HG02938 (cell line): ENCODE data around the gene FKBP5.
"Not testable (repeated sequence)": the region's sequence is repeated elsewhere in the genome, so short reads cannot be mapped to it uniquely, and the experiment has no call there.

ENCODE experiments used
- ATAC-seq: cut with Tn5 transposase; IDR thresholded peaks from one replicate; pipeline ENCODE4 v1.9.1; 2021; ENCODE audit warnings: mild to moderate bottlenecking, moderate library complexity; ENCODE audit not compliant: unreplicated experiment

The FKBP5 gene

DNA sequence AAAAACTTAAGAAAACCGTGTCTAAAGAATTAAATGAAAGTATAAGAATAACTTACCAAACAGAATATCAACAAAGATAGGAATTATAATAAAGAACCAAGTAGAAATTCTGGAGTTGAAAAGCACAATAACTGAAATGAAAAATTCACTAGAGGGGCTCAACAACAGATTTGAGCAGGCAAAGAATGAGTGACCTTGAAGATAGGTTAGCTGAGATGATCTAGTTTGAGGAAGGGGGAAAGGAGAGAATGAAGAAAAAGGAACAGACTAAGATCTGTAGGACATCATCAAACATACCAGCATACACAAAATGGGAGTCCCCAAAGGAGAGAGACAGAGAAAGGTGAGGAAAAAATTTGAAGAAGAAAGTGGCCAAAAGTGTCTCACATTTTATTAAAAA, 138.3 kb downstream of the FKBP5 start:
- no peak for ATAC-seq

DNA sequence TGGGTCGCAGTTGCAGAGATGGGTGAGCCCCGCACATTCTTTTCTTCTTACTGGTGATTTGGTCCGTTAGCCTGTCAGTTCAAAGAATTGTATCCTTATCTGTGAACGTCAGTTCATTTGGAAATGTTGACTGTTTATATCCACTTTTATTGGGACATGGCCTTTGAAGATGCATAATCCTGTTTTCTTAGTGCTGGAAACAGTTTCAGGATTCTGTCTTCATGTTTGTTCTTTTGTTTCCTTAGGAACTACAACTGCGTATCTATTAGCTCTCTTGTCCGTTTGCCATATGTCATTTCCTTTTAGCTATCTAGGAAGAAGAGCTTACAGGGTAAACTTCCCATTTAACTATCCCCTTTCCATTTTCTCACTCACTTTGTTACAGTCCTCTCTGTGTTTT, 141.0 kb downstream of the FKBP5 start:
- ATAC-seq = no peak

DNA sequence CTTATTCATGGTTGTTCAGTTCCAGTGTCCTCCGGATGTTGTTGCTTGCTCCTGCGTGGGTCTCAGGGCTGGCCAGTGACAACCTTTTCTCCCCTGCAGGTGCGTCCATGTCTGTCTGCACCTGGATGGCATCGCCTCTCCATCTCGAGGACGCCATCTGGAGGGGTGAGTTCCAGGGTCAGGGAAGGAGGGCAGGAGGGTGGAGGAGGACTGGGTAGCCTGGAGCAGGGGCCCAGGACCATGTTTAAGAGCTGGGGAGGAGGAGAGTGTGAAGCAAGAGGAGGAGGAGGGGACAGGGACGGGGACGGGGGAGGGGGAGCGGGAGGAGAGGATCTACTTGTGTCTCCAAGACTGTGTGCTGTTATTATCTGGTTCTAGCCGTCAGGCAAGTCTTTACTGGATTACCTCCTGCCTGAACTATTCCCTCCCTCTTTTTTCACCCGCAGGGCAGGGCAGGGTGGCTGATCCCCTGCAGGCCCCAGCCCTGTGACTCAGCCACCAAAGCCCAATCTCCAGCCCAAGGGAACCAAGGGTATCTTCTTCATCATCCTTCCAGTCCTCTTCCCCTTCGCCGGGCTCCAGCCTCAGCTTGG, 143.8 kb downstream of the FKBP5 start:
- ATAC-seq = no peak

DNA sequence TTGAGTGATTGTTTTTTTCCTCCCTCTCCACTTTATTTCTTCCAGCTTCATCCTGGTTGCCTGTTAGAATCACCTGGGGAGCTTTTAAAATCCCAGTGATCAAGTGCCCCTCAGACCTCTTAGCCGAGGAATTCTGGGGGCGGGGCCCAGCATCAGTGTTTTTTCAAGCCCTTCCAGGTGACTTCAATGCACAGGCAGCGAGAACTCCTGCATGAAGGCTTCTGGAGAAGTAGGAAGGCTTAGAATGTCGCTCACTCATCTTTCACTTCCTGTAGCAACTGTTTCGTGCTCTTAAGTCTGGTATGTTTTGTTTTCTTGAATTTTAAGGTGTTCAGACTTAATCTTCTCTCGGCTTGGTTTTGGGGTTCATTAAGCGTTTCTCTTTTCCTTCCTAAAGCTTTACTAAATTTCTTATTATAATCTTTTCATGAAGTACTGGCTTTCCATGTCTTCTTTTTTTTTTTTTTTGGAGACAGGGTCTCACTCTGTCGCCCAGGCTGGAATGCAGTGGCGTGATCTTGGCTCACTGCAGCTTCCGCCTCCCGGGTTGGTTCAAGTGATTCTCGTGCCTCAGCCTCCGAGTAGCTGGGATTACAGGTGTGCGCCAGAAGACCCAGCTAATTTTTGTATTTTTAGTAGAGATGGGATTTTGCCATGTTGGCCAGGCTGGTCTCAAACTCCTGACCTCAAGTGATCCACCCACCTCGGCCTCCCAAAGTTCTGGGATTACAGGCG, 145.1 kb downstream of the FKBP5 start:
- ATAC-seq = no peak

DNA sequence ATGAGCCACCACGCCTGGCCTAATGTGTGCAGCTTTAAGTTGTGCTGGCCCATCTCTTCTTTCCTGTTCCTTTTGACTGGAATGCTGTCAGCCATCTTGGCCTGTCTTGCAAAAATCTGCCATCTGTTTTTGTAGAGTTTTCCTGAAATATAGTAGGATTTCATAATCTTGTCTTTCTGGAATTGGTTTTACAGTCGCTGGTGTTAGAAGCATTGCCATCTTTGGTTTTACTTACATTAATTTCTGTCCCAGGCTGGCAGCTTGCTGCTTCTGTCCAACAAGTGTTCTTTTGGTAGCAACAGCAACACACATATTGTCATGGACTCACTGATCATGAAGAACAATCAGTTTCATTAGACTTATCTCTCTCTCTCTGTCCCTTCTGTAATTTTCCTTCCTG, 146.9 kb downstream of the FKBP5 start:
- no peak for ATAC-seq

DNA sequence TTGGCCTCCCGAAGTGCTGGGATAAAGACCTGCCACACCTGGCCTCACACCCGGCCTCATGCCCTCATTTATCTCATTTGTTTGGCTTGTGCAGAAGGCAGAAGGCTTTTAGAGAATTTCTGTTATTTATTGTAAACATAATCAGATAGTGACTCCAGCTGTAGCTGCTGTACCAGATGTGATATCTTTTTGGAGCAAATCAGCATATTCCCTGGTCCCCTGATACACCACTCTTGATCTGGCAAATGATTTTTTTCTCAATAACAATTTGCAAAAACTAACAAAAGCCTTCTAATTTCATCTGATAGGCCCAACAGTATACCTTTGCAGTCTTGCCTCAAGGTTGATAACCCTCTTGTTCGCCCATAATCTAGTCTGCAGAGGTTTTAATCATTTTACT, 149.5 kb downstream of the FKBP5 start:
- ATAC-seq = no peak

DNA sequence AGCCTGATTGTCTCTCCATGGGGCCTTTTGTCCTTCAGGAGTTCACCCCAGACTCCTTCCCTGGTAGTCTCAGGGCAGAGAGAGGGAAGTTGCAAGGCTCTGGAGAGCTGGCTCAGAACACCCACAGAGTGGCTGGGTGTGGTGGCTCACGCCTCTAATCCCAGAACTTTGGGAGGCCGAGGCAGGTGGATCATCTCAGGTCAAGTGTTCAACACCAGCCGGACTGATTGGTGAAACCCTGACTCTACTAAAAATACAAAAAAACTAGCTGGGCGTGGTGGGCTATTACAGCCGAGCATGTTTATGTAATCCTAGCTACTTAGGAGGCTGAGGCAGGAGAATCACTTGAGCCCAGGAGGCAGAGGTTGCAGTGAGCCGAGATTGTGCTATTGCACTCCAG, 152.9 kb downstream of the FKBP5 start:
- not testable (repeated sequence) for ATAC-seq

DNA sequence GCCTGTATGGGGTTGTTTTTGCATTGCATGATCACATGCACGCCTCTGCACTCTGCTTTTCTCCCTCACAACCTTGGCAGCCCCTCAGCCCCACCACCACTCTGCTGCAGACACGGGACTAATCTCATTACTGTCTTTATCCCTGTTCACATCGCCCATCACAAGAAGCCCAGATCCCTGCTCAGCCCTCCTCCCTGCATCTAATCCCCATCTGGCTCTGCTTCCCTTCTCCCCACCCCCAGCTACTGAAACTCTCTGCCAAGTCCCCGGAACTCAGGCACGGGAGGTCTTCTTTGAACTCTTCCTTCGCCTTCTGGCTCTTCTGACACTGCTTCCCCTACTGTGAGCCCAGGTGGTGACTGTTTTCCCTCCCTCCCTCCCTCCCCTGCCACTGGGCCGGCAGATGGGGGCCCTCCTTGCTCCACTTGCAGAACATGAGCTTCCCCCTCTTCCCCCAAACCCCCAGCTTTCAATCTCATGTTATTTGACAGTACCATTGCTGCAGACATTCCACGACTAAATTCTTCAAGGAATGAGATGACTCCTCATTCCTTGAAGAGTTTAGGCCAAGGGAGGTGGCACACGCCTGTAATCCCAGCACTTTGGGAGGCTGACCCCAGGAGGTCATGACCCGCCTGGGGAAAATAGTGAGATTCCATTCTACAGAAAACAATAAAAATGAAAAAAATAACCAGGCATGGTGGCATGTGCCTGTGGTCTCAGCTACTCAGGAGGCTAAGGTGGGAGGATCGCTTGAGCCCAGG, 154.1 kb downstream of the FKBP5 start:
- no peak for ATAC-seq

DNA sequence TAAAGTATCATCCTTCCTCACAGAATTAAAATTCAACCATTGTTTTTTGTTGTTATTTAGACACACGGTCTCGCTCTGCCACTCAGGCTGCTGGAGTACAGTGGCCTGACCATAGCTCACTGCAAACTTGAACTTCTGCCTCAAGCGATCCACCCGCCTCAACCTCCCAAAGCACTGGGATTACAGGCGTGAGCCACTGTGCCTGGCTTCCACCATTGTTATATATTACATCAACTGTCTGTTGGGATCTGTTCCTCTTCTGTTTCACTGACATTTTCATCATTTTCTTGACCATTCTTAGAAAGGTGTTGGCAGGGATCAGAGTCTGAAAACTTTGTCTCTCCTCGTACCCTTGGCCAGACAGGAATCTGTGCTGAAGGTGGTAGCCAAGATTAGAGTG, 154.7 kb downstream of the FKBP5 start:
- ATAC-seq = no peak

DNA sequence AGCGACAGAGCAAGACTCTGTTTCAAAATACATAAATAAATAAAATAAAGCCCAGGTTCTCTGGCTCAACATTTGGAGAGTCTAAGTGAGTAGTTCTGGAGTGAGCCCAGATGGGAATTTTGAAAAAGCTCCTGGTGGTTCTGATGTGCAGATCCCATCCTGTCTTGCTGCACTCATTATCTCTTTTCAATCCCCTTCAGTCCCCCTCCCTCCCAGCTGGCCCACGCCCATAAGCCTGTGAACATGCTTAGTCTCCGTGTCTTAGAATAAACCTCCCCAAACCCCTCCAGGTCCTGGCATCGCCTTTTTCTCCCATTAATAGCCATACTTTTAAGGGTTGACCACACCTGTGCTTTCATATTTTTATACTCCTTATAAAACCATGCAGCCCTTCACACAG, 156.6 kb downstream of the FKBP5 start:
- no peak for ATAC-seq

DNA sequence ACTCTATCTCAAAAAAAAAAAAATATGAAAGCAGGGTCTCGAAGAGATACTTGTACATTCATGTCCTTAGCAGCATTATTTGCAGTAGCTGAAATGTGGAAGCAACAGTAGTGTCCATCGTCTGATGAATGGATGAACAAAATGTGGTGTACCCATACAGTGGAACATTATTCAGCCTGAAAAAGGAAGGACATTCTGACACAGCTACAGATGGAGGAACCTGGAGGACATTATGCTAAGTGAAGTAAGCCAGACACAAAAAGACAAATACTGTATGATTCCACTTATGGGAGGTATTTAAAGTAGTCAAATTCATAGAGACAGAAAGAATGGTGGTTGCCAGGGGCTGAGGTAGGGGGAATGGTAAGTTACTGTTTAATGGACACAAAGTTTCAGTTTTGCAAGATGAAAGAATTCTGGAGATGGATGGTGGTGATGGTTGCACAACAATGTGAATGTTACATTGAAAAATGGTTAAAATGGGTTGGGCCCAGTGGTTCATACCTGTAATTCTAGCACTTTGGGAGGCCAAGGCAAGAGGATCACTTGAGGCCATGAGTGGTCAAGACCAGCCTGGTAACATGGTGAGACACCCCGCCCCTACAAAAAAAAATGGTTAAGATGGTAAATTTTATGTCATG, 164.2 kb downstream of the FKBP5 start:
- ATAC-seq = no peak
